ENCODE data around the gene ABLIM3. TPM values are rescaled to one million over a fixed set of nuclear protein-coding genes. Genes with fewer than 3 reads are reported as not detected.

The ABLIM3 gene
- total RNA-seq, 1 experiment from 2014 or later: 14.3 TPM

- CTCF ChIA-PET: interaction anchor here (1.0 to 1.1 kb wide), 2 partner anchors 15 to 135 kb away, joined by 3 to 4 read pairs; no protein-coding TSS in a partner anchor
- H3K27ac ChIP-seq (ENCODE audit: low read depth, low read length): no peak overlapping the region
- POLR2A ChIA-PET: no interaction called here
- TF ChIP-seq YY1 (IDR thresholded peaks at IDR 0.05; ENCODE audit: extremely low read depth, insufficient replicate concordance, low read depth, low read length) (no peak), JUND (IDR thresholded peaks at IDR 0.05) (no peak), RAD21 (IDR thresholded peaks at IDR 0.05; ENCODE audit: low read depth) (no peak), MAX (IDR thresholded peaks at IDR 0.05) (no peak), POLR2AphosphoS5 (IDR thresholded peaks at IDR 0.05; ENCODE audit: low read depth, low read length) (no peak), POLR2A (IDR thresholded peaks at IDR 0.05; ENCODE audit: borderline replicate concordance, extremely low read depth, insufficient read depth, insufficient read length) (no peak), EZH2phosphoT487 (IDR thresholded peaks at IDR 0.05; ENCODE audit: borderline replicate concordance) (no peak), REST (IDR thresholded peaks at IDR 0.05; ENCODE audit: low read depth) (no peak), EZH2 (IDR thresholded peaks at IDR 0.05) (no peak), SRF (IDR thresholded peaks at IDR 0.05; ENCODE audit: low read depth) (no peak), ELF1 (IDR thresholded peaks at IDR 0.05; ENCODE audit: borderline replicate concordance, low read depth) (no peak), SP1 (IDR thresholded peaks at IDR 0.05; ENCODE audit: low read depth) (no peak), TCF7L2 (IDR thresholded peaks at IDR 0.05; ENCODE audit: borderline replicate concordance, extremely low read depth, insufficient read depth, insufficient read length) (no peak), ZFX (IDR thresholded peaks at IDR 0.05) (no peak), EGR1 (IDR thresholded peaks at IDR 0.05; ENCODE audit: low read depth) (no peak), FOSL1 (IDR thresholded peaks at IDR 0.05; ENCODE audit: low read depth) (no peak)
- TF ChIP-seq, protein P1, sequence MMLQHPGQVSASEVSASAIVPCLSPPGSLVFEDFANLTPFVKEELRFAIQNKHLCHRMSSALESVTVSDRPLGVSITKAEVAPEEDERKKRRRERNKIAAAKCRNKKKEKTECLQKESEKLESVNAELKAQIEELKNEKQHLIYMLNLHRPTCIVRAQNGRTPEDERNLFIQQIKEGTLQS (IDR thresholded peaks at IDR 0.05): no peak
- TF ChIP-seq, protein P2, sequence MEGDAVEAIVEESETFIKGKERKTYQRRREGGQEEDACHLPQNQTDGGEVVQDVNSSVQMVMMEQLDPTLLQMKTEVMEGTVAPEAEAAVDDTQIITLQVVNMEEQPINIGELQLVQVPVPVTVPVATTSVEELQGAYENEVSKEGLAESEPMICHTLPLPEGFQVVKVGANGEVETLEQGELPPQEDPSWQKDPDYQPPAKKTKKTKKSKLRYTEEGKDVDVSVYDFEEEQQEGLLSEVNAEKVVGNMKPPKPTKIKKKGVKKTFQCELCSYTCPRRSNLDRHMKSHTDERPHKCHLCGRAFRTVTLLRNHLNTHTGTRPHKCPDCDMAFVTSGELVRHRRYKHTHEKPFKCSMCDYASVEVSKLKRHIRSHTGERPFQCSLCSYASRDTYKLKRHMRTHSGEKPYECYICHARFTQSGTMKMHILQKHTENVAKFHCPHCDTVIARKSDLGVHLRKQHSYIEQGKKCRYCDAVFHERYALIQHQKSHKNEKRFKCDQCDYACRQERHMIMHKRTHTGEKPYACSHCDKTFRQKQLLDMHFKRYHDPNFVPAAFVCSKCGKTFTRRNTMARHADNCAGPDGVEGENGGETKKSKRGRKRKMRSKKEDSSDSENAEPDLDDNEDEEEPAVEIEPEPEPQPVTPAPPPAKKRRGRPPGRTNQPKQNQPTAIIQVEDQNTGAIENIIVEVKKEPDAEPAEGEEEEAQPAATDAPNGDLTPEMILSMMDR (IDR thresholded peaks at IDR 0.05 in 2 of 3, conservative IDR thresholded peaks at IDR 0.05 in 1 of 3; ENCODE audit: borderline replicate concordance in 1 of 3, insufficient read depth in 1 of 3, low read depth in 2 of 3, low read length in 2 of 3): no peak
- H3K4me3 ChIP-seq (replicated peaks in 1 of 2; ENCODE audit: low read depth in 1 of 2, low read length in 2 of 2): no peak overlapping the region
- no peaks in the 10 kb centered on the region for H4K20me1 ChIP-seq (ENCODE audit: insufficient read depth)
- intact Hi-C loops (cut with micrococcal nuclease): no loop called here
- RAD21 ChIA-PET (ENCODE audit: low non-redundant PET in 1 of 2, low total read pairs in 2 of 2, uncharacterized antibody in 2 of 2, unreplicated experiment in 2 of 2): interaction anchor here in 1 of 2 experiments (1.3 kb wide), 1 partner anchor 14 kb away, joined by 3 read pairs; no protein-coding TSS in a partner anchor
- no peaks in the 10 kb centered on the region for H3K36me3 ChIP-seq (ENCODE audit: control insufficient read depth in 1 of 2, insufficient read depth in 2 of 2, low read length in 2 of 2)
- H2AFZ ChIP-seq (ENCODE audit: low read depth, low read length, poor library complexity, severe bottlenecking): no peak overlapping the region
- H3K4me2 ChIP-seq (ENCODE audit: low read length): no peak overlapping the region
- BruUV-seq (replicated peaks): no TSS peak
- ATAC-seq: no peak
- no peaks in the 10 kb centered on the region for H3K79me2 ChIP-seq (ENCODE audit: insufficient read depth, low read length)
- no peaks in the 10 kb centered on the region for H3K9me3 ChIP-seq (ENCODE audit: control insufficient read depth in 1 of 2, insufficient read depth in 1 of 2, low read depth in 1 of 2, low read length in 2 of 2)
- no peaks in the 10 kb centered on the region for H3K27me3 ChIP-seq (ENCODE audit: insufficient read depth, low read length)
- peaks cover under 1 to 34% of the 10 kb centered on the region in 2 experiments for H3K4me1 ChIP-seq (ENCODE audit: control insufficient read depth in 1 of 2, insufficient read depth in 2 of 2, low read length in 2 of 2)
- DNase-seq (ENCODE audit: low read depth, low spot score): no peak
- no peak overlapping the region for H3K9ac ChIP-seq (ENCODE audit: low read length)
- H3K9me2 ChIP-seq (ENCODE audit: insufficient read depth): no peaks in the 10 kb centered on the region
These were observed 12.1 kb upstream of the ABLIM3 start for GRCh38 chr5:149129181-149129580.

All from HCT116 (cell line).